Stimulated activated CD8-positive, alpha-beta memory T cell treated with anti-CD3 and anti-CD28 coated beads, Interleukin-4, amount 100 ng/mL, for 48 hours (primary cell): ENCODE results near the gene SGSH.

Source experiments
- DNase-seq: peaks from one replicate; pipeline ENCODE4 v3.0.0-alpha.2; 2020

The SGSH gene

GRCh38 chr17:80225230-80225629 is 5.1 kb upstream of the SGSH start:
- no peak for DNase-seq

GRCh38 chr17:80224683-80225082 is 4.5 kb upstream of the SGSH start:
- DNase-seq = no peak

GRCh38 chr17:80223838-80224497 is 3.8 kb upstream of the SGSH start:
- DNase-seq = no peak

- no peak for DNase-seq
Measured at GRCh38 chr17:80223142-80223815, 3.1 kb upstream of the SGSH start.

- no peak for DNase-seq
Measured at GRCh38 chr17:80222376-80223141, 2.4 kb upstream of the SGSH start.

- no peak for DNase-seq
Measured at GRCh38 chr17:80221351-80222105, 1.4 kb upstream of the SGSH start.

GRCh38 chr17:80220736-80221215 is 643 bp upstream of the SGSH start:
- peak; percentile 31 for DNase-seq

- DNase-seq = no peak
Measured at GRCh38 chr17:80219763-80220053, 425 bp downstream of the SGSH start.

GRCh38 chr17:80219013-80219762 is 945 bp downstream of the SGSH start:
- peak; percentile 97 for DNase-seq

GRCh38 chr17:80218391-80218790 is 1.7 kb downstream of the SGSH start:
- DNase-seq = no peak

GRCh38 chr17:80217703-80218362 is 2.3 kb downstream of the SGSH start:
- no peak for DNase-seq

- DNase-seq = no peak
Measured at GRCh38 chr17:80216473-80217456, 3.4 kb downstream of the SGSH start.

GRCh38 chr17:80214878-80215210 is 5.3 kb downstream of the SGSH start:
- DNase-seq = no peak

- no peak for DNase-seq
Measured at GRCh38 chr17:80214012-80214877, 5.9 kb downstream of the SGSH start.

- DNase-seq = no peak
Measured at GRCh38 chr17:80213643-80213975, 6.5 kb downstream of the SGSH start.

GRCh38 chr17:80212962-80213642 is 7.0 kb downstream of the SGSH start:
- DNase-seq = no peak

GRCh38 chr17:80212511-80212910 is 7.6 kb downstream of the SGSH start:
- no peak for DNase-seq

- no peak for DNase-seq
Measured at GRCh38 chr17:80212109-80212508, 8.0 kb downstream of the SGSH start.

- DNase-seq = no peak
Measured at GRCh38 chr17:80210348-80211108, 9.6 kb downstream of the SGSH start.
